ENCODE data around the gene RTN4. TPM values are rescaled to one million over a fixed set of nuclear protein-coding genes. Genes with fewer than 3 reads are reported as not detected.

Gene RTN4
- total RNA-seq, 1 experiment from 2014 or later = 110 TPM

DNA sequence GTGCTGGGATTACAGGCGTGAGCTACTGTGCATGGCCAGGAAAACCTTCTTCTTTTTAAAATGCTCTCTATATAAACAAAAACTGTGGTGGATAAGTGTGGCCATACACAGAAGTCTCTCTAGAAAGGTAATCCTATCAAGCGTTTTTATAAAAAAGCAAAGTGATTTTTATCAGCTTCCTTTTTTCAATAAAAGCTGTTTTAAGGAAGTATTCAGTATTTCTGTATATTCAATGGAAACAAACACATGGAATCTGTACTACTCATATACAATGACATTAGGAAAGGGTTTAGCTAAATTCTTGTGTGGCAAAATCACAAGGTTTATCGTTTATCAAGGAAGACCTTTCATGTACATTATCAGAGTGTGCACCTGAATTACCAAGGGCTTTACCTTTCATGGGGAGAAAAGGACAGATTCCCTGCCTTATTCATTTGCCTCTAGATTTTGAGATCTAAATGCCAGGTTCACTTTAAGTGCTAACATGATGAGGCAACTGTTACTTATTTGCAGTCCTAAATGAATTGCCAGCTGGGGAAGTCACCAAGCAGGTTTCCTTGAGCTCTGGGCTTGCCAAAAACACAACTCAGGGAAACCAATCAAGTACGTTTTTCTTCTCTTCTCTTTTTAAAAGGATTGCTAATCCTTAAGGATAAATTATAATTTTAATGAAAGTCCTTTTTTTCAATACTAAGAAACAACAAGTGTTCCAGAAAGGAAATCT, 70.8 kb downstream of the RTN4 start:
- peak; percentile 76 for DNase-seq (ENCODE audit: low spot score)
- in situ Hi-C loops (cut with HindIII; ENCODE audit: low sequenced_read_pairs) = no loop called here

- in situ Hi-C loops (cut with HindIII; ENCODE audit: low sequenced_read_pairs) = no loop called here
- DNase-seq (ENCODE audit: low spot score) = no peak
These were observed 73.1 kb downstream of the RTN4 start for GRCh38 chr2:54977149-54977548.

DNA sequence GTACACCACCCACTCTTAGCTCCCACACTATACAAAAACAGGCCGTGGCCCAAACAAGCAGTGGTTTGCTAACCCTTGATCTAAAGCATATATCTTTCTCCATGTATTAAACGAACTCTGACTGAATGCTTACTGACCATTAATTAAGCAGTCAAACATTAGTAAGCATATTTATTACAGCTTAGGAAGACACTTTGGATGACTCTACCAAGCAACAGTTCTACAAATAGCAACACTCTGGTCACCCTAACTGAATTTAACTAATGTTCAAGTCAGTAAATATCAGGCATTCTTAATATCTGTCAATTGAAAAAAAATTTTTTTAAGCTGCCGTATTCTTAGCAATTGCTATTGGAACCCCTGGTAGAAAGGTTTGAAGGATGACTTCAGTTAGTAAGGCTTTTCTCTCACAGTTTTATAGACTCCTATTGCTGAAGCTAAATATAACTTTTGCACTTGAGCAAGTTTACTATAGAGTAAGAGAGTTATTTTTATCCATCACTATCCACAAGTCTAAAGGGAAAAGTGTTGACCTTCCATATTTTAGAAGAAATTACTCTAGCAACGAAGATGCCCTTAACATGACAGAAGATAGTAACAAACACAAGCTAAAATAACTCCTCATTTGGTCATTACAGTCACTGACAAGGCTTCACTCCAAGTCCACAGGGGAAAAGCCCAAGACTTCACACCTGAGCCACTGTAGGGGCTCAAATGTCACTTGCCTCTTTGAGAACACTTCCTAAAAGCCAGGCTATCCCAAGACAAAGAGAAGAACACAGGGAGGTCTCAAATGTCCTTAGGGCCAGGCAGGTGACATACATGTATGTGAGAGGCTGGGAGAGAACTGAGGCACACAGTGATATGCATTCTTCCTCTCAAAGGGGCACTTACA, 74.4 kb downstream of the RTN4 start:
- in situ Hi-C loops (cut with HindIII; ENCODE audit: low sequenced_read_pairs) = no loop called here
- no peak for DNase-seq (ENCODE audit: low spot score)

DNA sequence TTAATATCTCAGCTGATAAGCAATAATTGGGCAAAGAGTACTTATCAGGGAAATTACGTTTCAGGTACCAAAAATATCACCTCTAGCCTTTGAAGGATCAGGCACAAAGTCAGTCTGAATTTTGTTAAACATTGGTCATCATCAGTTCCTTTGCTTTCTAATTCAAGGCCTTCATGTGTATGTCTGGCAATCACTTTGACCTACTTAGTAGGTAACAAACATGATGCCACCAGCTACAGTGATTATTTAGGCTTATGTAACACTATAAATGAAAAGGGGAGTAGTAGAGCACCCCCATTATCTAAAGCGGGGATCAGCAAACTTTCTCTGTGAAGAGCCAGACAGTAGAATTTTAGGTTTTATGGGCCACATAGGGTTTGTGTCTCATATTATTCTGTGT, 75.1 kb downstream of the RTN4 start:
- DNase-seq (ENCODE audit: low spot score) = peak; percentile 68
- in situ Hi-C loops (cut with HindIII; ENCODE audit: low sequenced_read_pairs) = no loop called here

GRCh38 chr2:54969940-54970338, 80.3 kb downstream of the RTN4 start:
- no peak for DNase-seq (ENCODE audit: low spot score)
- in situ Hi-C loops (cut with HindIII; ENCODE audit: low sequenced_read_pairs) = no loop called here

- in situ Hi-C loops (cut with HindIII; ENCODE audit: low sequenced_read_pairs) = no loop called here
- no peak for DNase-seq (ENCODE audit: low spot score)
These were observed 80.8 kb downstream of the RTN4 start for GRCh38 chr2:54969295-54969939.

DNA sequence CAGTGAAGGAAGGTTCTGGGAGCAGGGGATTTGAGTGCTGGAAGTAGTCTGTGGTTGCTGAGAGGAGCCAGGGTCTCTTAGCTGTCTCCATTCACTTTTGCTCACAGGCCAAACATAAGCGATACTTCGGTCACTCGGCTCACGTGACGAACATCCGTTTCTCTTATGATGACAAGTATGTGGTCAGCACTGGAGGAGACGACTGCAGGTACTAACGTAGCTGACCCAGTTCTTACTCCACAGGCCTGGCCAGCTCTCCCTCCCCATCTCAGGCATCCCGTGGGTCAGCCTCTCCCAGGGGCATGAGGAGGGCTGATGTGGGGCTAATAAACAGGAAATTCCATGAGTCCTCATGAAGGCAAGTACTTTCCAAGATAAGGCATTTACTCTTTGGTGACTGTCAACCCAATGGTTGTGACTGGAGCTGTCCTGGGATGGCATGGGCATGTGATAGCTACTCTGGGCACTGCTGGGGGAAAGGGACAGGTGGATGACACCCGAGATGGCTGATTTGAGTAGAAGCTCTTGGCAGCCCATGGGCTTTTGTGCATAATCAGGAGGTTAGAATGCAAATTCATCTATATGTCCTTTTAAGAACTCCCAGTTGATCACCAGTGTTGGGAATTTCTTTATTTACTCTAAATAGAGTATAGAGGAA, 81.6 kb downstream of the RTN4 start:
- in situ Hi-C loops (cut with HindIII; ENCODE audit: low sequenced_read_pairs) = no loop called here

GRCh38 chr2:54967759-54968365, 82.4 kb downstream of the RTN4 start:
- DNase-seq (ENCODE audit: low spot score) = no peak
- in situ Hi-C loops (cut with HindIII; ENCODE audit: low sequenced_read_pairs) = no loop called here

More for the DNA sequence above, 81.6 kb downstream of the RTN4 start:
- no peak for DNase-seq (ENCODE audit: low spot score)

DNA sequence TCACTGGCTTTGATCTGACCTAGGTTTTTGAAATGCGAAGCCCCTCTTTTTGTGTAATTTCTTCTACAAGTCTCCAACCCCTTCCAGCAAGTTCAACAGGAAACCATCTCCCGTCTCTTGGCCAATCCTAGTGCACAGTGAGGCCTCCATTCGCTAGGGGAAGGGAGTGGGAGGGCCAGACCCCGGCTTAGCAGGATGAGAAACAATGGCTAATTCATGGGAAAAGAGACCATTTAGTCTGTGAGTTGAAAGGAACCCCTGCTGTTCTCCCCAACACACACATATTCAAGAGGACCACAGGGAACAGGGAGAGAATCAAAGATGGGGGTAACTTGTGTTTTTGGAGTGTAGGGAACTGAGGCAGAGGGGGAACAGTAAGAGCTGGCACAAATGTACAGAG, 83.0 kb downstream of the RTN4 start:
- in situ Hi-C loops (cut with HindIII; ENCODE audit: low sequenced_read_pairs) = no loop called here

GRCh38 chr2:54966837-54967236, 83.4 kb downstream of the RTN4 start:
- in situ Hi-C loops (cut with HindIII; ENCODE audit: low sequenced_read_pairs) = no loop called here
- no peak for DNase-seq (ENCODE audit: low spot score)

More for the DNA sequence above, 83.0 kb downstream of the RTN4 start:
- no peak for DNase-seq (ENCODE audit: low spot score)

GRCh38 chr2:54966165-54966832, 84.0 kb downstream of the RTN4 start:
- in situ Hi-C loops (cut with HindIII; ENCODE audit: low sequenced_read_pairs) = no loop called here
- DNase-seq (ENCODE audit: low spot score) = peak; percentile 85

- in situ Hi-C loops (cut with HindIII; ENCODE audit: low sequenced_read_pairs) = no loop called here
- no peak for DNase-seq (ENCODE audit: low spot score)
These were observed 84.8 kb downstream of the RTN4 start for GRCh38 chr2:54965425-54965824.

DNA sequence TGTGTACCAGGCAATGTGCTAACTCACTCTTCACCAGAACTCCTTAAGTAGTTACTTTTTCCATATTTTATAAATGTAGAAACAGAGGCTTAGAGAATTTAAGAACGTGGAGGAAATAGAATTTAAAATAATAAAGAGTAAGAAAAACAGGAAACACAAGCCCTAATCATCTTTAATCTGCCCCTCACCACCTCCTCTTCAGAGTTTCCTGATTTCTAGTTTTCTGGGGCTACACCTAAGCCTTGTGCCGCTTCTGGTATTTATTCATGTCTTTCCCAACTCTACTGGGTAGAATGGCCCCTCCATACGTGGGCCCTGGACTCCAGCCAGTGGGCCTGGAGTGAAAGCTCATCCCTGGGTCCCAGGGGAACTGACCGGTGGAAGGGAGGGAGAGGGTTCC, 85.4 kb downstream of the RTN4 start:
- DNase-seq (ENCODE audit: low spot score) = no peak
- in situ Hi-C loops (cut with HindIII; ENCODE audit: low sequenced_read_pairs) = no loop called here

- in situ Hi-C loops (cut with HindIII; ENCODE audit: low sequenced_read_pairs) = no loop called here
- DNase-seq (ENCODE audit: low spot score) = no peak
These were observed 86.0 kb downstream of the RTN4 start for GRCh38 chr2:54964271-54964670.

- no peak for DNase-seq (ENCODE audit: low spot score)
- in situ Hi-C loops (cut with HindIII; ENCODE audit: low sequenced_read_pairs) = no loop called here
These were observed 86.8 kb downstream of the RTN4 start for GRCh38 chr2:54963476-54963875.

DNA sequence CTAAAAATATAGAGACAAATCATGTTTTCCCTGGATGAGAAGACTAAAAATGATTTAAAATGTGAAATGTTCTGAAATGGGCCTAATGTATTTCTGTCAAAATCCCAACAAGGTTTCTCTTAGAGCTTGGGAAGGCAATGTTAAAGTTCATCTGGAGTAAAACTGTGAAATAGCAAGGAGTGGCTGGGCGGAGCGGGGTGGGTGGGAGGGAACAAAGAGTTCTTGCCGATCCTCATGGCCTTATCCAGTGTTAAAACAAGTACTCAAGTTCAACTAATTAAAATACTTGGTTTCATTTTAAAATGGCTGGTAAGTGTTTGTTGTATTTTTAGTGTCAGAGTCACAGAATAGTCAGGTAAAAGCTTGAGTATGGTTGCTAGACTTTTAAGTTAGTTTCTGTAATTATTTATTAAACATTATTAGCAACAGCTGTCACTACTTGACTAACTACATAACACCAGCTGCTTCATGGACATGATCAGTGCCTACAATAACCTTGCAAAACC, 87.3 kb downstream of the RTN4 start:
- in situ Hi-C loops (cut with HindIII; ENCODE audit: low sequenced_read_pairs) = no loop called here

GRCh38 chr2:54962511-54962910, 87.7 kb downstream of the RTN4 start:
- no peak for DNase-seq (ENCODE audit: low spot score)
- in situ Hi-C loops (cut with HindIII; ENCODE audit: low sequenced_read_pairs) = no loop called here

More for the DNA sequence above, 87.3 kb downstream of the RTN4 start:
- DNase-seq (ENCODE audit: low spot score) = no peak

DNA sequence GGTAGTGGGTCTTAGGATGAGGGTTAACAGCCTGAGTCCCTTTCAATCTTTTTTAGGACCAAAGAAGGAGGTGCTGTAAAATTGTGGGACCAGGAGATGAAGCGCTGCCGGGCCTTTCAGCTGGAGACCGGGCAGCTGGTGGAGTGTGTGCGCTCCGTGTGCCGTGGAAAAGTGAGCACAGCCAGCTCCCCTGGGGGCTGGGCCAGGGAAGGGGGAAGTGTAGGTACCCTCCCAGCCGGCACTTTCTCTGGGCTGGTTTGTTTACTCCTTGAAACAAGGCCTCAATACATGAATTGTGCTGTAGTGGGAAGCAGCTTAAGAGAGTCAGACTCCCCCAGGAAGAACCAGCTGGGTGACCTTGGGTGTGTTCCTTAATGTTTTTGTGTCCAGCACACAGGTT, 90.1 kb downstream of the RTN4 start:
- in situ Hi-C loops (cut with HindIII; ENCODE audit: low sequenced_read_pairs) = no loop called here
- no peak for DNase-seq (ENCODE audit: low spot score)

Measured in G401 (cell line).